GM21576 (cell line): ENCODE data around the gene FRAT2.
"Not testable (repeated sequence)": the region's sequence is repeated elsewhere in the genome, so short reads cannot be mapped to it uniquely, and the experiment has no call there.

Source experiments
- ATAC-seq: cut with Tn5 transposase; IDR thresholded peaks from one replicate; pipeline ENCODE4 v1.9.1; 2021; ENCODE audit warnings: mild to moderate bottlenecking, moderate library complexity; ENCODE audit not compliant: unreplicated experiment

The FRAT2 gene

DNA sequence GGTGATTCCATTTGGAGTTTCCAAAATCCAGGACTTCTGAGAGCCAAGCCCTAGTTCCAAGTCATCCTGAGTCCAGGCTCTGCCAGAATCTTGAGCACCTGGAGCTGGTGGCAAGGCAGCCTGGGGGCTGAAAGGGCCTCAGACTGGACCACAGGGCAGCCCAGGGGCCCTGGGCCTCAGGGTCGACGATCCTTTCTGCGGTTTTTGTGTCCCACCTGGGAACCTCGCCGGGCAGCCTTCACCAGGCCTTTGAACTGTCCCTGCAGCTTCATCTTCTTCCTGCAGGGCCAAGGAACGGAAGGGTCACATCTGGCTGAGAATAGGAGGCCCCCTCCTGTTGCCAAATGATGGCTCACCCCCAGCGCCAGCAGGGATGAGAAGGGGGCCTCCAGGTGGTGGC lies 22.4 kb upstream of the FRAT2 start:
- no peak for ATAC-seq

DNA sequence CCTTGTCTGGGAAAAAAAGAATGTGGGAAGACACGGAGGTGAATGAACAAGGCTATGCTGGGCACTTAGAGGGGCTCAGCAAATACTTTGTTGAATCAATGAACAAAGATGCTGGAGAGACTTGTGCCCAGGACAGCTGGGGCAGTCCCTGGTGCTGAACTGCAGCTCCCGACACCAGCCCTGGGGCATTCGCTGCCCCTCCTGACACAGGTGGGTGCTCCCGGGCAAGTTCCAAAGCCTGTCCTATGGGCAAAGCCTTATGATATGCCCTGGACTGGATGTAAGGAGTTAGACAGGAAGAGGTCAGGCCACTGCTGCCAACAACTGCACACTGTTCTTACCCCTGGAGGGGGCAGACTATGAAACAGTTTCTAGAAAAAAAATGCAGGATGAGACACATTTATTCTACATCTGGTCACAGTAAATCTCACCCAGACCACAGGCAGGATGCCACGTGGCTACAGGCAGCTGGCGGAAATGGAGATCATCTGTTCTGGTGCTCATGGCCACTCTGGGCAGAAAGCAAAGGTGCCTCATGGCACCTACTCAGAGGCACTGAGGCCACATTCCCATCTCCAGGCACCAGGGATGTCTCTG lies 21.9 kb upstream of the FRAT2 start:
- ATAC-seq = no peak

DNA sequence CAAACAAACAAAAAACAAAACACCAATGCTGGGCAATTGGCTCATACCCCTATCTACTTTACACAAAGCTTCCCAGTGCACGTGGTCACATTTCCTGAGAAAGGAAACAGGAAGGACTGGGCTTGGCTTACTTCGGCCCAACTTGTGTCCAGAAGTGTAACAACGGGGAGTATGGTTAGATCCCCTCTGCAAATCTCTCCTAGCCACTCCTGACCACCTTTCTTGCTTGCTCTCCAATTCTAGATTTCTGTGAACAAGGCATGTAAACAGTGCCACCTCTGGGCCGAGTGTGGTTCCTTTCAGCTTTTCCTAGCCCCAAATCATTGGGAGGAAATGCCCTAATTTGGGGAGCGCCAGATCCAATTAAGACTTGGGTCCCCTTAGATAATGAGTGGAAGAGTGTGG lies 21.0 kb upstream of the FRAT2 start:
- no peak for ATAC-seq

DNA sequence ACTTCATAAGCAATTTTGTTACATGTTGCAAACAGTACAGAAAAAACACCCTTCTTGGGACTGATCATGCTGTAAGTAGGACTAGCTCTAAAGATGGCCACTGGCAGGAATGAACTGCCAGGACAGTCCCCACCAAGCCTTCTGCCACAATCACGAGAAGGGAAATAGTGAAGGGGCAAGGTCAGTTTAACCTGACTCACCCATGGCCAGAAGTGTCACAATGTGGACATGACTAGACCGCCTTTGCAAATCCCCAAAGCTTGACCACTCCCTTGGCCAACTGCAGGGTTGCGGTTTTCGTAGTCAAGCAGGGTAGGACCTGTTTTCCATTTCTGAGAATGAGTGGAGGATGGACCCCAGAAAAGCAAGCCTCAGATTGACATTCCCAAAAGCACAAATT lies 19.4 kb upstream of the FRAT2 start:
- ATAC-seq = no peak

DNA sequence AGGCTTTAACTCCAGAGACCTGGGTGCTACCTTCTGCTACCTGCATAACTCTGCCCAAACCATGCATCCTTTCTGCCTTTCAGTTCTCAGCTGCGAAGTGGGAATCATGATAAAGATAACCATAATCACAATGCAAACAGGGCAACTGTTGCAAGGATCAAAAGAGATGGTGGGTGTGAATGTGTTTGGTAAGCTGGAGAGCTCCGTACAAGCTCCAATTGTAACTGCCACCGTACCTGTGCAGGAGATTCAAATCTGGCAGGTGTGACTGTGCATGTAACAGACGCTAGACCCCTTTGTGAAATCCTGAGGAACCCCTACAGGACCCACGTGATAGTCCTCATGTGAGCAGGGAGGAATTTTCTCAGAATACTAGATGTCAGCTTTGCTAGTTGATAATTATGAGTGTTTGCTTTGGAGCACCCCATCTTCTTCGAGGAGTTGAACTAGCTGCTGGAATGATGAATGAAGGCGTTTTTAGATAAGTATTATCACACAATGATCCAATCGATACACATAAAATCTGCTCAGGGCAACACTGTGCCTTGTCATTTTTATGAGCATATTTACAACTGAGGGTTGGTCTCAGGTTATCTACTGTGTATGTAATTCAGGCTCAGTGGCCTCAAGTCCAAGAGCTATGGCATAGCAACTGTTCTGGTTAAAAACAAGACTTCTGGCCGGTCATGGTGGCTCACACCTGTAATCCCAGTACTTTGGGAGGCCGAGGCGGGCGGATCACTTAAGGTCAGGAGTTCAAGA lies 15.4 kb upstream of the FRAT2 start:
- no peak for ATAC-seq

DNA sequence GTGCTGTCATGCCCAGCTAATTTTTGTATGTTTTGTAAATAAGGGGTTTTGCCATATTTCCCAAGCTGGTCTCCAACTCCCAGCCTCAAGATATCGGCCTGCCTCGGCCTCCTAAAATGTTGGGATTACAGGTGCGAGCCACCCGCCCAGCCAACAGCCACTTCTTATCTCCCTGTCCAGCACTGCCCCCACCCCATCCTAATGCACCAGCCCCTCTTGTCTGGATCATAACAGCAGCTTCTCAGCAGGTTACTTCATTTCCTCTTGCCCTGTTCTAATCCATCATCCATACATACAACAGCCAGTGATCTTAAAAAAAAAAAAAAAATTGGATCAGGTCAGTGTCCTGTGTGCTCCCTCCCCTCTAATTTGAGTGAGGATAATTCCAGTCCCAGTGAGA lies 12.8 kb upstream of the FRAT2 start:
- no peak for ATAC-seq

DNA sequence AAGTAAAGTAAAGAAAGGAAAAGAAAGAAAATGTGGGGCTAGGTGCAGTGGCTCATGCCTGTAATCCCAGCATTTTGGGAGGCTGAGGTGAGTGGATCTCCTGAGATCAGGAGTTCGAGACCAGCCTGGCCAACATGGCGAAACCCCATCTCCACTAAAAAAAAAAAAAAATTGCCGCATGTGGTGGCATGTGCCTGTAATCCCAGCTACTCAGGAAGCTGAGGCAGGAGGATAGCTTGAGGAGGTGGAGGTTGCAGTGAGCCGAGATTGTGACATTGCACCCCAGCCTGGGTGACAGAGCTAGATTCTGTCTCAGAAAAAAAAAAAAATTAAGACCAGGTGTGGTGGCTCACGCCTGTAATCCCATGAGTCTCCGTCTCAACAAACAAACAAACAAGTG lies 9.1 kb upstream of the FRAT2 start:
- ATAC-seq = not testable (repeated sequence)

DNA sequence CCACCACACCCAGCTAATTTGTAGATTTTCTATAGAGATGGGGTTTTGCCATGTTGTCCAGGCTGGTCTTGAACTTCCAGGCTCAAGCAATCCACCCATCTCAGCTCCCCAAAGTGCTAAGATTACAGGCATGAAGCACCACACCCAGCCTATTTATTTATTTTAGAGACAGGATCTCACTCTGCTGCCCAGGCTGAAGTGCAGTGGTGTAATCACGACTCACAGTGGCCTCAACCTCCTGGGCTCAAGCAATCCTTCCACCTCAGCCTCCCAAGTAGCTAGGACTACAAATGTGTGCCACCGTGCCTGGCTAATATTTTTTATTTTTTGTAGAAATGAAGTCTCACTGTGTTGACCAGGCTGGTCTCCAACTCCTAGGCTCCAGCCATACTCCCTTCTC lies 6.9 kb upstream of the FRAT2 start:
- ATAC-seq = no peak

DNA sequence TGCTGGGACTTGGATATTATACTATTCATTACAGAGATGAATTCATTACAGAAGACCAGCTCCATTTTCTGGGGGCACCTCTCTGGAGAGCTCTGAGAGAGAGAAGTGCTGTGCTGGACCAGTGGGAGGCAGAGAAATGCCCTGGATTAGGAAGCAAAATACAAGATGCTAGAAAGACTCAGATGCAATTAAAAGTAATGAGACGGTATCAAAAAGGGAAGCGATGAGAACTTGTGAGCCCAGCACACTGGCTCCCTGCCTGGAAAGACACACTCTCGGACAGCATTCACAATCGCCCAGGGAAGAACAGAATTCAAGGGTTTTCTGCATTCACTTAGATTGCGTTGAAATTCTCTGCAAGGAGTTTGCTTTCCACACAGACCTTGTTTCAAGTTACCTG lies 3.5 kb upstream of the FRAT2 start:
- ATAC-seq = no peak

DNA sequence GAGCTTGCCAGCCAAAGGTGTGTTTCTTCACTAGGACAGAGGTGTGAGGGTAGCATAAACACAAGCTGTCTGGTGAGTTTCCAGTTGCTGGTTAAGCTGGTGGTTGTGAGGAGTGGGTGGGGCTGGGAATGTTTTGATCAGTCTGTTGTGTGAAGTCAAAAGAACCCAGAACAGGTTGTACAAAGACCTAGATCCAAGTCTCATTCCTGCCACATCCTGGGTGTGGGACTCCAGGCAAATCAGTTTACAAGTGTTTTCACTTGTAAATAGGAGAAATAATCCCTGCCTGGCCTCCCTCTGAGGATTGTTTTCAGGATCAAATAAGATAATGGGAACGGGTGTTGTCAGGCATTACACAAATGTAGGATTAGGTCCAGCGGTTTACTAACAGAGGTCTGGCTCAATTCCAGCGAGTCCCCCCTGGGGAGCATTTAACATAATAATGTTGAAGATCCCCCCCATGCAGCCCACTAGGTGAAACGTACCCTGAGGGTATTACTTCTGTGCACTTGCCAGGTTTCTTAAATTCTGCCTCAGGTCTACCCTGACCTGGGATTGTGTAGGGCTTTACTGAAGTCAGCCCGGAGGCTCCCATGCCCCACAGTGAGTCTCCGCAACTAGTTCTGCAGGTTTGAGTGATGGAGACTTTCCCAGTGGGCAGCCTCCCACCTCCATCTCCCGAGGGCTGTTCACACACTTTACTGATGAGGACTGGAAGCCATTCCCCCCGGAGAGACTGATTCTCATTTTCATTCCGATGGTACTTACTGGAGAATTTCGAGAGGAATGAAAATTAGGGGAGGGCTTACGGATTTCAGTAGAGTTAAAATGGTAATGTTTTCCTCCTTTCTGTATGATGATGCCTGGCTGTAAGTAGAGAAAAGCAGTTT lies 2.7 kb upstream of the FRAT2 start:
- ATAC-seq = no peak

DNA sequence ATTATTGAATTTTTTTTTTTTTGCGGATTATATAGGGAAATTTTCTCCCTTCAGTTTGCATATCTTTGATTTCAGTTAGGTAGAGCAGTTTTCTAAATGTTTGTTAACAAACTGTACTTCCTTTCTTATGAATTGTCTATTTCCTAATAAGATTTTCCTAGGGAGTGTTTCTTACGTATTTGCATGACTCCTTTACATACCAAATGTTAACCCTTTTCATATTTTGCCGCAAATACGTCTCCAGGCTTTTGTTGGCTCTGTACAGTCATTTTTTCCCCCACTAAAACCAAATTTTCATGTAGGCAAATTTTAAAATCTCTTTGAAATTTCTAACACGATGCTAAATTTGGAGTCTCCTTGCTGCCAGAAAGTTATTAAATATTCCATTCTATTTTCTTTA lies 1.9 kb upstream of the FRAT2 start:
- ATAC-seq = no peak

DNA sequence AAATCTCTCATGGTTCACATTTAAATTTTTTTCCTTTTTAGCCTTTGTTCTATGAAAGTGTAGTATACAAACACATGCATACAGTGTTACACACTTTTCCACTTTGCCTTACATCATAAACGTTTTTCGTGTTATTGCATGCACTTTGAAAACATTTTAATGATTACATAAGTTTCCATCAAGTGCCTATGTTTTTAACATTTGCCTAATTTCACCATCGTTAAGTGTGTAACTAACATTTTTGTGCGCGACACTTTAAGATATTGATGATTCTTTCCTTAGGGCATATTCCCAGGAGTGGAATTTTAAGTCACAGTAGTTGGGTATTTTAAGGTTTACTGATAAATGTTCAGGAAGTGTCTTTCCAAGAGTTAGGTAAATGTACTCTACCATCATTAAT lies 1.5 kb upstream of the FRAT2 start:
- ATAC-seq = no peak

DNA sequence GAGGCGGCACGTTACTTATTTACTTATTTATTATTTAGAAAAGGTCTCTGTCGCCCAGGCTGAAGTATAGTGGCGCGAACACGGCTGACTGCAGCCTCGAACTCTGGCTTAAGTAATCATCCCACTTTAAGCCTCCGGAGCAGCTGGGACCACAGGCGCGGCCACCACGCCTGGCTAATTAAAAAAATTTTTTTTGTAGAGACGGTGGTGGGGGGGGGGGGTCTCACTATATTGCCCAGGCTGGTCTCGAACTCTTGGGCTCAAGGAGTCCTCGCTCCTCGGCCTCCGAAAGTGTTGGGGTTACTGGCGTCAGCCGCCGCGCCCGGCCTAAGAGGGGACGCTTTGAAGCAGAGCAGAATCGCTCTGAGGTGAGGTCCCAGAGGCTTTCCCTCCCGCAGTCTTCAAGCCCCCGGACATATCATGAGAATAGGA lies 675 bp upstream of the FRAT2 start:
- no peak for ATAC-seq

DNA sequence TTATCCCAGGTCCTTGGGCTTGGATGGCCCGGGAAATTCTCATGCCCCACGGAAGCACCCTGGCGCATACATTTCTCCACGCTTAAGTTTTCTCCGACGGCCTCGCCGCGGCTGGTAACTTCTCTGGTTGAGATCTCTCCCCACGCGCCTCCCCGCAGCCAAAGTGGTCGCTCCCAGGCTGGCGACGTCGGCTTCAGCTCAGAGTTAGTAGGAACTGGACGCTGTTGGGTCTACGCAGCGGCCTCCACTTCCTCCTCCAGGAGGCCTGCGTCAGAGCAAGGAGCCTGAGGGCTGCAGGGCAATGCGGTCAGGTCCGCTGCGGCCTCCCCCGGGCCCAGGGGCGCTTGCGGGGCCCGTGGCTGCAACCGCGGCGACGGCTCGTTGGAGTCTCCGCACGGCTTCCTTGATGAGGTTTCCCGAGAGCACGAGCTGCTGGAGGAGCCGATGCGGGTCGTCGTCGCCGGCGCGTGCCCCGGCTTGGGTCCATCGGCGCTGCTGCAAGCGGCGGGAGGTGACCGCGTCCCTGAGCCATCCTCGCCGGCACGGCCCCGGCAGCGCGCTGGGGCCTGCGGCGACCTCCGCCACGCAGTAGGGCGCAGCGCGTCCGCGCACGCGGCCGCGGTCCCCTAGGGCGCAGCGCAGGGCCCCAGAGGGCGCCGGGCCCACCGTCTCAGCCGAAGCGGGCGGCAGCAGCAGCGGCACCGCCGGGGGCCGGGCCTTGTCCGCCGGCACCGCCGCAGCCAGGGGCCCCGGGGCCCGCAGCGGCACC lies 744 bp downstream of the FRAT2 start:
- ATAC-seq = peak; percentile 15

DNA sequence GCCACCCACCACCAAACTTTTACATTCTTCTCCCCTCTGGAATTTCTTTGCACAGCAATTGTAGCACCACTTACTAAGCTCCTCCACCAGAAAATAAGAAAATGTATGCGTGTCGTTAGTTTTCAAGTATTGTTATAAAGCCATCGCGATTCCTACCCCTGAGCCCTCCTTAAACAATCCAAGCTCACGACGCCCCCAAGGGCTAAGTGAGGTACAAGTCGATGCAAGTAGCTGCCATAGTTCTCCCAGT lies 1.3 kb downstream of the FRAT2 start:
- no peak for ATAC-seq

DNA sequence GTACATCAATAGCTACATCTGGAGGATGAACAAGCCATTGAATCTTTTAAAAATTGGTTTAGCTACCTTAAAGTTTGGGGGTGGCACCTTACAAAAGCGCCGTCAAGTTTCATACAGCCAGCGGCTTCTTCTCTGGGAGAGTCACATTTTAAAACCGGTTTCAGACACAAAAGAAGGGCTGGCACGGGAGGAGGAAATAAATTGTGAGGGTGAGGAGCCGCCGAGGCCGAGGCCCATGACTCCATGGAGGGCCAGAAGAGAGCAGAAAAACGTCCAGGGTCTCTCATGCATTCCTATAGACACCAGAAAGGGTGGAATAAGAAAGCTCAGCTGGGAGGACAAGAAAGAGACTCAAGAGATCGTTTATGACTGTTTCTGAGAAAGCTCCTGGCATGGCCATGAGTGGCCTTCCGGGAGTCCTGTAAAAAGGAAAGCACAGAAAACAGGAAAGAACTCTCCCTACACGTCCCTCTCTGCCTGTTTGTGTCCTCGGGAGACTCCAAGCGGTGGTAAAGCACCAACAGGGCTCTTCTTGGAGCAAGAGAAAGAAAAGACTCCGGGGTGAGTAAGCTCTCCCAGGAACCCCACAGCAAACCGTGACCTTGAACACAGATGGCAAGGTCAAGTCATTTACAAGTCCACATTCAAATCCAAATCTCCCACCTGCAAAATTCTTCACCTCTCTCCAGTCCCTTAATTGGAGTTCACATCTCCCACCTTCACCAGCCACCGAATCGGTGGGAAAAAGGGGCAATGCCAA lies 1.8 kb downstream of the FRAT2 start:
- ATAC-seq = no peak

DNA sequence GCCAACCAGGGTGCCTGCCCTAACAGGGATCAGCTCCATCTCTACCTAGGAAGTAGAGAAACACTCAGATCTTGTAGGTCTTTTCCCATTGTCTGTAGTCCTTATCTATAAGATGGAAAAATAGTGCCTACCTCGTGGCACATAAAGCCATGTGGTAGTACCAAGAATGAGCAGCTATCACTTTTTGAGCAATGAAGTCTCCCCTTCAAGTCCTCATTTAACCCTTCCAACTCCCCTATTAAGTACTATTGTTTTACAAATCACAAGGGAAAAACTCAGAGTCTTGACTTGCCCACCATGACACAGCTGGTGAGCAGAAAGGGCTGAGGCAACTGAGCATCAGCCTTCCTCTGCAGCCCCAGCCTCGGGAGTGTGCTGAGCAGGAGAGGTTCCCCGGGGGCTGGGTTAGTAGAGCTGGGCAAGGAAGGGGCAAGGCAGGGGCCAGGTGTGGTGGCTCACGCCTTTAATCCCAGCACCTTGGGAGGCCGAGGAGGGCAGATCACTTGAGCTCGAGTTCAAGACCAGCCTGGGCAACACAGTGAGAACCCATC lies 3.3 kb downstream of the FRAT2 start:
- ATAC-seq = no peak

DNA sequence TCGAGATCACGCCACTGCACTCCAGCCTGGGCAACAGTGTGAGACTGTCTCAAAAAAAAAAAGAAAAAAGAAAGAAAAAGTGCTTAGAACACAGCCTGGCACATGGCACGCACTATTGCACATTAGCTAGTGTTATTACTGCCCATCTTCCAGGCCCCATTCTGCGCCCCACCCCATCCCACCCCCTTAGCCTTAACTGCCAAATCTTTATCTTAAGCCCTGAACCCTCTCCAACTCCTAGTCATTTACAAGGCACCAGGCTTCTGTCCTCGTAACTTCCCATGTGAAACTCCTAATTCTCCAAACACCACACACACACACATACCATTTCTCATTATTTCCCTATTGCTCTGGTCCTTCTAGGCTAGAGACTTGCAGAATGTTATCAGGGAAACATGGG lies 4.8 kb downstream of the FRAT2 start:
- ATAC-seq = no peak

DNA sequence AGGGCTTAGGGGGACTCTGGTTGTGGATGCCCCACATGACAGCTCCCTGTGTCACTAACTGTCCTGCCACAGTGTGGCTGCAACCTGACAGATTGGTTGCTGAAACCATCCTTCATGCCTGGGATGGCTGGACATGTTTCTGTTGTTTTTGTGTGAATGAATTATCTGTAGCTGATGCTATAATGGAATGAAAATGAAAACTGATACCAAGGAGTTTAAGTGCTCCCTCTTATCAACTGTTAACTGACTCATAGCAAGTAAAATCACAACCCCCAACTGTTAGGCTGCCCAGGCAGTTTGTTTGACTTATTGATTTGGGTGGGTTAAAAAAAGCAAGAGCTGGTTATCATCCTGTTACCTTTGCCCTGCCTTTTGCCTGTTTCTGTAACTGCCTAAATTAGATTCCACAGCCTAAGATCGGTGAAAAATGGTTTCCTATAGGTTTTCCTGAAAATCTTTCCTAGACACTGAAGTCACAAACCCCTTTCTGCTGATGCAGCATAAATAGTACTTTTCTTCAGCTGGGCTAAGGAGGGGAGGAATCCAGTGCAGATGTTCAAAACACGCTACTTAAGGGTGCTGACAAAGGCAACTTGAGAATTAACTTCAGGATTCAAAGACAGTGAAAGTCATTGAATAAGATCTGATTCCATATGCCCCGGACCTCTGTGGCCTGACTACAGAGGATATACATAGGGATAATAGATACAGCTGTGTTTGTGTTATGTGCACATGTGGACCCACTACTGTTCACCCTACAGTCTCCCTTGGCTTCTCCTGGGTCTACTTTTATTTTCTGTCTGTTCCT lies 5.7 kb downstream of the FRAT2 start:
- ATAC-seq = no peak
